ENCODE results near the gene RTN4R. TPM values are rescaled to one million over a fixed set of nuclear protein-coding genes. Genes with fewer than 3 reads are reported as not detected.

The RTN4R gene
- total and polyA plus RNA-seq, 2 of the 8 experiments (the other 6 are each of a cell fraction or from before 2014, with no cell fraction given), result 21.8 to 41.3 TPM

DNA sequence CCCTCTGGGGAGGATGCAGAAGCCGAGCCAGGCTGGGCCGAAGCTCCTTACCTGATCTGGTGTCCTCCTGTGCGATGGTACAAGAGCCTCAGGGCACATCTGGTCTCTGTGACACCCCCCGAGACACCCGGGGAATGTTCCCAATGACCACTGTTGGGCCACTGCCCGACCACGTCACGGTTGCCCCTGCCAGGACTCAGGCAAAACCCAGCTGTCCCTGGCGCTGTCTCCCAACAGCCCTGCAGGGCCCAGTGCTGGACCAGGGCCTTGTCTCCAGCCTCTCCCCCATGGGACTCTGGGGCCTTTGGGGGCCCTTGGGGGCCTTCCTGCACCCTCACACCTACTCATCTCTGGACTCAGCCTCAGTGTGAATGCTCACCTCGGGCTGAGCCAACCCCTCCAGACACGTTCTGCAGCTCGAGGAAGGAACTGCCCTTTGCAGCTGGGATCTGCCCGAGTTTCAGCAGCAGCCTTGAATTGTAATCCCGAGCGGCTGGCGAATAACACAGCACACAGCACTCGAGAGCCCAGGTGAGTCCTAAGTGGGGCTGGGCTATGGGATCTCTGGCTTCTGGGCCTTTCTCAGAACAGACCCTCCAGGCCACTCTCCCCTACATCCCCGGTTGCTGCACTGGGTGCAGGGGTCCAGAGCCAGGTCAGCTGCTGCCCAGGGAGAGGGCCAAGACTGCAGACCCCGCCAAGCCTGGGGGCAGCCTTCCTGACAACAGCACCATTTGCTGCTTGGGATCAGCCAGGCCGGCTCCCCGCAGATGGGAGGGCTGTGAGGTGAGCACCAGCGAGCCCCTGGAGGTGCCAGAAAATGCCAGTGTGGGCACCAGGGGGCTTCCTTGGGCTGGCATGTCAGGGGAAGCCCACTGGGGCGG, 39.8 kb downstream of the RTN4R start:
- Histone ChIP-seq H3K23me2 (ENCODE audit: low read depth, low read length) (0 out of 2 replicates have a peak, but pooled peaks cover 4% of the 10 kb centered on the region), H2AFZ (ENCODE audit: low read length) (no peak overlapping the region), H3K9me3 (ENCODE audit: insufficient read depth in 2 of 2, low read depth in 1 of 2, low read length in 1 of 2) (peaks cover 3 to 5% of the 10 kb centered on the region in 2 experiments; a peak in 2 of 4 replicates), H3K79me1 (ENCODE audit: low read depth, low read length) (no peaks in the 10 kb centered on the region), H4K91ac (replicated peaks; ENCODE audit: insufficient read length, low read length) (no peak overlapping the region), H4K20me1 (replicated peaks in 1 of 2; ENCODE audit: control insufficient read depth in 1 of 2, insufficient read depth in 2 of 2, low read length in 2 of 2) (peaks cover 0 to 11% of the 10 kb centered on the region in 2 experiments), H3K23ac (ENCODE audit: insufficient read length) (no peak overlapping the region), H4K5ac (ENCODE audit: insufficient read length, low read depth, low read length) (no peak overlapping the region), H3K79me2 (ENCODE audit: control insufficient read depth in 1 of 2, insufficient read depth in 2 of 2, low read length in 2 of 2) (no peaks in the 10 kb centered on the region), H3K18ac (ENCODE audit: extremely low read depth, low read length) (no peak overlapping the region), H3K4ac (replicated peaks; ENCODE audit: insufficient read length, low read depth, low read length) (no peak overlapping the region), H3K36me3 (ENCODE audit: control insufficient read depth in 2 of 4, insufficient read depth in 4 of 4, low read length in 3 of 4) (no peaks in the 10 kb centered on the region), H3K14ac (ENCODE audit: insufficient read length) (no peak overlapping the region), H3K4me2 (ENCODE audit: insufficient read depth in 1 of 2, low read depth in 2 of 2, low read length in 2 of 2) (no peak overlapping the region), H3K56ac (replicated peaks; ENCODE audit: insufficient read length, low read depth, low read length) (no peak overlapping the region), H3K4me1 (replicated peaks in 1 of 4; ENCODE audit: control insufficient read depth in 3 of 4, insufficient read depth in 4 of 4, low read length in 3 of 4) (peaks cover 0 to 3% (median 0%) of the 10 kb centered on the region in 4 experiments; a peak in 2 of 7 replicates), H3K9ac (replicated peaks in 1 of 4; ENCODE audit: extremely low read depth in 1 of 4, low read depth in 3 of 4, low read length in 3 of 4) (no peak overlapping the region), H4K8ac (ENCODE audit: extremely low read depth, insufficient read depth, low read length) (peak overlapping the region; percentile 22; the same call in 1 of the 2 replicates), H2BK120ac (replicated peaks; ENCODE audit: low read depth, low read length) (no peak overlapping the region), H2BK20ac (ENCODE audit: low read length) (no peak overlapping the region), H3K4me3 (ENCODE audit: extremely low read depth in 1 of 4, insufficient read depth in 2 of 4, low read depth in 3 of 4, low read length in 4 of 4) (no peak overlapping the region), H3K27me3 (replicated peaks in 1 of 4; ENCODE audit: control insufficient read depth in 3 of 4, extremely low read depth in 1 of 4, insufficient read depth in 3 of 4, low read length in 3 of 4) (no peaks in the 10 kb centered on the region), H2AK5ac (ENCODE audit: low read depth, low read length) (no peak overlapping the region), H2BK5ac (ENCODE audit: low read depth, low read length) (no peak overlapping the region), H2BK12ac (ENCODE audit: low read depth, low read length) (no peak overlapping the region), H2BK15ac (ENCODE audit: low read length) (no peak overlapping the region), H3K27ac (ENCODE audit: low read depth, low read length) (no peak overlapping the region)
- FAIRE-seq, result no peak
- no peak for DNase-seq (ENCODE audit: low read depth in 1 of 2, low spot score in 2 of 2)
- WGBS, 2 experiments (ENCODE audit: extremely low coverage in 1 of 2, insufficient coverage in 1 of 2, insufficient read length in 1 of 2, insufficient replicate concordance in 2 of 2, low coverage in 1 of 2, low lambda C conversion rate in 2 of 2, missing lambda C conversion rate in 1 of 2), result 87% methylated on average over 23 of the region's 23 CpGs; no CpG with 5 or more reads in 1 of the 2 experiments
- POLR2A ChIA-PET (ENCODE audit: partially characterized antibody), result interaction anchor here (0.8 to 1.6 kb wide), 2 partner anchors 10 to 108 kb away, joined by 3 to 5 read pairs; no protein-coding TSS in a partner anchor
- CTCF ChIA-PET (ENCODE audit: partially characterized antibody), result interaction anchor here (0.8 to 5.8 kb wide), 14 partner anchors 7 to 76 kb away, joined by 3 to 46 read pairs (median 4); no protein-coding TSS in a partner anchor
- TF ChIP-seq POLR2AphosphoS5 (IDR thresholded peaks at IDR 0.05; ENCODE audit: low read depth, low read length) (no peak), POU5F1 (IDR thresholded peaks at IDR 0.05; ENCODE audit: low read depth, low read length) (no peak), SP1 (IDR thresholded peaks at IDR 0.05; ENCODE audit: low read depth, low read length) (no peak), BCL11A (IDR thresholded peaks at IDR 0.05; ENCODE audit: low read depth in 2 of 2, low read length in 2 of 2) (no peak), CHD2 (IDR thresholded peaks at IDR 0.05; ENCODE audit: low read length) (no peak), RBBP5 (IDR thresholded peaks at IDR 0.05; ENCODE audit: borderline replicate concordance, low read depth, low read length) (no peak), SUZ12 (IDR thresholded peaks at IDR 0.05; ENCODE audit: low read length) (no peak), HDAC2 (IDR thresholded peaks at IDR 0.05; ENCODE audit: borderline replicate concordance in 1 of 2, low read depth in 2 of 2, low read length in 2 of 2) (no peak), TBP (IDR thresholded peaks at IDR 0.05; ENCODE audit: low read depth, low read length) (no peak), EGR1 (IDR thresholded peaks at IDR 0.05; ENCODE audit: borderline replicate concordance, low read depth, low read length) (no peak), TAF1 (IDR thresholded peaks at IDR 0.05; ENCODE audit: low read depth, low read length) (no peak), SIRT6 (IDR thresholded peaks at IDR 0.05; ENCODE audit: low read length) (no peak), SP2 (IDR thresholded peaks at IDR 0.05; ENCODE audit: low read length) (no peak)

Data from H1 (cell line).